SHP77 (cell line): ENCODE measurements around the gene CDRT4.
"Not testable (repeated sequence)": the region's sequence is repeated elsewhere in the genome, so short reads cannot be mapped to it uniquely, and the experiment has no call there.

Source experiments
- DNase-seq, 2 experiments: peaks; one replicate each; lab custom pipeline; 2025; lab: John Stamatoyannopoulos, UW

CDRT4 gene

DNA sequence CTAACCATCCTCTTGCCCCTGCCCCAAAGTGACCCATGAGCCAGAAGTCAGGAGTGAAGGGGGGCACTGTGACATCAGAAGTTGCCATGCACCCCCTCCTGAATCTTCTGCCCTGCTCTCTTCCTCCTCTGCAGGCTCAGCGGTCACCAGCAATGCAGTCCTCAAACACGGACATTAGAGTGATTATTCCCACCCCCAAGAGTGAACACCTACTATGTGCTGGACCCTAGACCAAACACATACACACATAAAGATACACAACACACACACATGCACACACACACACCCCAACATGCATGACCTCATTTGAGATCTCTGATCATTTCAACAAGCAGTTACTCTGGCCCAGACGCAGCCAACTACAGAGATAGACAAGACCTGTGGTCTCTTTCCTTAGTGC is at the start of gene CDRT4:
Gene CDRT4 (minus strand): TSS at position 30 of the 400 bp plus-strand sequence. CDS start 27,383 bp downstream, outside the sequence.
- DNase-seq = no peak

GRCh38 chr17:15516150-15516549 is 48.7 kb upstream of the CDRT4 start:
- DNase-seq = no peak

DNA sequence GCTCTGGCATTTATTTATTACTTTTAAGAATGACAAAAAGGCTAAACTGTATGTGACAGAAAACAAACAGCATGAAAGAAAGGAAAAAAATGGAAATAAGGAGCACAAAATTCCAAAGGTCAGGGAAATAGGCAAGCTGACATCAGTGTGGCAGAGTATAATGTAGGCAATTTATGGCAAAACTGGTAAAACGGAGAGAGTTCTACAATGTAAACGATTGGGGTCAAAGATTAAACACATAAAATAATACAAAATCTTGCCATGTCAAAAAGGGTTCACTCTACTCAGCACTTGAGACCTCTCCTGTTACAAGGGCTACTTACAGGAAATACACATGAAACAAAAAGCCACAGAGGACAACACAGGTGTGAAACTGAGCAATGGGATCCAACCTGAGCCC is 47.0 kb upstream of the CDRT4 start:
- DNase-seq = no peak

DNA sequence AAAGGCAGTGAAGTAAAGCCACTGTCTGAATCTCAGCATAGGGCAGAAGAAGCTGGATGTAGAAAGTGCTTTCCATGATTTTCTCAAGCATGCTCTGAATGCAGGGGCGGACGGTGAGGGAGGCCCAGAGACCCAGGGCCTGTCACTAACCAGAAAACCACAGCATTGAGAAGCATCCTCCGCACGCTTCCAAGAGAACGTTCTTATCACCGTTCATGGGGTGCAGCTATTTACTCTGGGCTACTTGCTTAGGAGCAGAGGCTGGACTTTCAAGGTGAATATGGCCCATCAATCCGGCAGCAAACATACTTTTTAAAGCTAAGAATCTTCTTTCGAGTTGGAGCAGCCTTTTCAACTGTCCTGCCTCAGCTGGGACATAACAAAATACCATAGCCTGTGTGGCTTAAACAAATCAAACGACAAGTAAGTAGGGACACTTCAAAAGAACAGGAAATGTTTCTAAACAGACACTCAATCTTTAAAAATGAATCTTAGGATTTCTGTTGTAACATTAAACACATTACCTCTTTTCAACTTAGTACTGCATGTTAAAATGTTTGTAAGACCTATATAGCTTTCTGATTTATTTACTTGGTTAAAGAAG is 46.5 kb upstream of the CDRT4 start:
- DNase-seq = no peak

DNA sequence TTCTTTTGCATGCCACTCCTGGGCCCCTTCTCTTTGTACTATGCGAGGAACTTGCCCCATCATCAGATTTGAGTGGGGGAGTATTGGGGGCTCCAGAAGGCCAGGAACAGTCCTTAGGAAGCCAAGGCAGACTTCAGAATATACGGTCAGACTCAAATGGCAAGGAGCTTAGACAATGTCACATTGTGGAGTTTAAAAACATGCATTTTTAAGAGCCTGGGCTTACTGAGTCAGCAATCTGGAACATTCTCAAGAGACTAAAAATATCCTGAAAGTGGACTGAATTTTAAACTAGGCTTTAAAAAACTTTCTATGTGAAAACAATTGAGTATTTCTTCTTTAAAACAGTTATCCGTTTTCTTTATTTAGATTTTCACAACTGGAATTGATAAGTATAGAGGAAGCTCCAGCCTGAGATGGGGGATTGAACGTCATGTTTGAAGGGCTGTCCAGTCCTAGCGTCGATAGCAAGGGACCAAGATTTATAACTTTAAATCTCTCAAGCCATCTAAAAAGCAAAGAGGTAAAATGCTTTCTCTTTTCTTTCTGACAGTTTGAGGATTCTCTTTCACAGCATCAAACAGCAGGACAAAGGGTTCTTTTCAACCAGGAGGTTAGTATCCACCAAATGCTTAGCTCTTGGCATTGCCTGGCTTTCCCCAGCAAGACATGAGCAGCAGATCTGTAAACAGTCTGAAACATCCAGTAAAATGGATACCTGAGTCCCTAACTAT is 45.8 kb upstream of the CDRT4 start:
- no peak for DNase-seq

DNA sequence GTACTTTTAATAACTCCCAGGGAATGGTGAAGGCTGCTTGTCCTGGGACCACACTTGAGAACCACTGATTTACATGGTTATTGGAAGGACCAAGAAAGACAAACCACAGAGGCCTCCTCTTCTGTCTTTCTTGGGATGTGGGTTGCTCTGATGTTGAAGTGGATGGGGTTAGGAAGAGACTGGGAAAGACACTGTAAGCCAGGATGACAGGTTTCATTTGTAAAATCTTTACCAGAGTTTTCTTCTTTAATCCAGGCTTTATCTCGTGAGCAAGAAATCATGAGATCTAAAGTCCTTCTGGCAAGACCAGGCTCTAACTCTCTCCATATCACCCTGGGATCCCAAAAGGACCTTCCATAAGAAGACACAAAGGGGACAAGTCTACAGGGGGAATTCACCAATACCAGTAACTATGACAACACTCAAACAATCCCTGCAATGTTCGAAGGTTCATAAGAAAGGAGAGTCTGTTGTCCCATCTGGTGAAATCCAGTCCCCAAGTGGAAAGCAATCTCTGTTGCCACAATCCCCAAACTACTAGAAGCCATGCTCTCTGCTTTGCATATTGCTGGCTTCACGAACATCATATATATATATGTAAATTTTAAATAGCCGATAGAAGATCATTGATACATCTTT is 44.8 kb upstream of the CDRT4 start:
- no peak for DNase-seq

DNA sequence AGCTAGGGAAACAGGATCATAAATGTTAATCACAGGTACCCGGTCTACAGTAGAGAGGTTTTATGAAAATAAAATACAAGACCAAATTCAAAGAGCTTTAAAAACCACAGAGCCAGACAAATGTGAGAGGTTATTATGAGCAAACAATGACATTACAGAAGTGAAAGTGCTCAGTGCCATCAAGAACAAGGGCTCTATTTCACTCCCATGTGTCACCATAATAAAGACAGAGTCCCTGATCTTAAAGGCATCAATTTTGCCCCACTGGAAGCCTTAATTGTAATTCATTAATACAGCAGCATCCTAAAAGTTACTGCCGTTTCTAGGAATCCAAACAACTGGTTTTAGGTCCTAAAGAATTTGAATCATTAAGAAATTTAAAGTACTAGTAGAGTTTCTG is 43.7 kb upstream of the CDRT4 start:
- no peak for DNase-seq

DNA sequence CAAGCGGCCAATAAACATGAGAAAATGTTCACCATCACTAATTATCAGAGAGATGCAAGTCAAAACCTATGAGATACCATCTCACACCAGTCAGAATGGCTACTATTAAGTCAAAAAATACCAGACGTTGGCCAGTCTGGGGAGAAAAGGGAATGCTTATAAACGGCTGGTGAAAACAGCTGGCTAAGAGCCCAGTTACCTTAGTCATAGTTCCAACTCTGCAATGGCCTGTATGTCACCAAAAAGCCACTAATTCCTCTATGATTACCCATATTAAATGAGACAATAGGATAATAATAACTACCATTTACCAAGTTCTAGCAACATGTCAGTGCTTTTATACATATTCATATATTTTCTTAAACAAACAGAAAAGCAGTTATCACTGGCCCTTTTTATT is 42.9 kb upstream of the CDRT4 start:
- DNase-seq = no peak

DNA sequence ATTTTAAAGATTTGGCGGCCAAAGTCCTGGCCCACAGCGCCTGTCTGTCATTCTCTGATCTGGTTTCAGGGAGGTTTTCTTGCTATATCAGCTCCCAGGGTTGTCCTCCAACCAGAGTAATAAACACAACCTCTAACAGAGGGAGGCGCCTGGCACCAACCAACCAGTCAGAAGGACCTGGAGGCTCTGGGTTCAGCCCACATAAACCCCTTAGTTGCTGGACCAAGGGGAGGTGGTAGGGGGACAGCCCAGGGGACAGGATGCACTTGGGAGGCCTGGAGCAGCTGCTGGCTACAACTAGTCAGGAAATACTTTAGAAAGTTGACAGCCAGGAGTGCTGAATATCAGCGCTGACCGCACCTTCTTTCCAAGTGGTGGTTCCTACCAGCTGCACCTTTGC is 41.7 kb upstream of the CDRT4 start:
- no peak for DNase-seq

- DNase-seq = no peak
Observed at GRCh38 chr17:15508466-15508865, 41.0 kb upstream of the CDRT4 start.

GRCh38 chr17:15507896-15508295 is 40.5 kb upstream of the CDRT4 start:
- no peak for DNase-seq

DNA sequence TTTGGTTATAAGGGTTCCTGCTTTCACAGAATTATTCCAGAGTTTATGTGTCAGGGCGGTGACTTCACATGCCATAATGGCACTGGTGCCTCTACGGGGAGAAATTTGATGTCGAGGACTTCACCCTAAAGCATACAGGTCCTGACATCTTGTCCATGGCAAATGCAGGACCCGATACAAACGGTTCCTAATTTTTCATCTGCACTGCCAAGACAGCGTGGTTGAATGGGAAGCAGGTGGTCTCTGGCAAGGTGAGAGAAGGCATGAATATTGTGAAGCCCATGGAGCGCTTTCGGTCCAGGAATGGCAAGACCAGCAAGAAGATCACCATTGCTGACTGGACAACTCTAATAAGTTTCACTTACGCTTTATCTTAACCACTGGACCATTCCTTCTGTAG is 39.6 kb upstream of the CDRT4 start:
- no peak for DNase-seq

GRCh38 chr17:15505708-15506107 is 38.3 kb upstream of the CDRT4 start:
- not testable (repeated sequence) for DNase-seq

DNA sequence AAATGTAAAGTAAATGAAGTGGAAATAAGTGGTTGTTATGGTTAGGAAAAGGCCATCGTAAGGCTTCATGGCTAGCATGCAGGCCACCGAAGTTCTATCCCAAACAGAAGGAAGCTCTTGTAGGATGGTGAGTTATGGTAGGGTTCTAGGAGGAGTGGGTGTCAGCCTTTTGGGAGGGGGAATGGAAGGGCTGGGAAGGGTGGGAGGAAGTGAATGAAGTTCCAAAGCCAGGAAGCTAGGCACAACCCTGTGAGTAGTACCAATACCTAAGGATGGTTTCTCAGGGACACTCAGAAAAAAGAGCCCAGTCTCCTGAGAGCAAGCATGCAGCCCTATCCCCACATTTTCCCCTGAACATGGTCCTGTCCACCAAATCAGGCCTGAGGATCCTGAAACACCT is 36.3 kb upstream of the CDRT4 start:
- no peak for DNase-seq

DNA sequence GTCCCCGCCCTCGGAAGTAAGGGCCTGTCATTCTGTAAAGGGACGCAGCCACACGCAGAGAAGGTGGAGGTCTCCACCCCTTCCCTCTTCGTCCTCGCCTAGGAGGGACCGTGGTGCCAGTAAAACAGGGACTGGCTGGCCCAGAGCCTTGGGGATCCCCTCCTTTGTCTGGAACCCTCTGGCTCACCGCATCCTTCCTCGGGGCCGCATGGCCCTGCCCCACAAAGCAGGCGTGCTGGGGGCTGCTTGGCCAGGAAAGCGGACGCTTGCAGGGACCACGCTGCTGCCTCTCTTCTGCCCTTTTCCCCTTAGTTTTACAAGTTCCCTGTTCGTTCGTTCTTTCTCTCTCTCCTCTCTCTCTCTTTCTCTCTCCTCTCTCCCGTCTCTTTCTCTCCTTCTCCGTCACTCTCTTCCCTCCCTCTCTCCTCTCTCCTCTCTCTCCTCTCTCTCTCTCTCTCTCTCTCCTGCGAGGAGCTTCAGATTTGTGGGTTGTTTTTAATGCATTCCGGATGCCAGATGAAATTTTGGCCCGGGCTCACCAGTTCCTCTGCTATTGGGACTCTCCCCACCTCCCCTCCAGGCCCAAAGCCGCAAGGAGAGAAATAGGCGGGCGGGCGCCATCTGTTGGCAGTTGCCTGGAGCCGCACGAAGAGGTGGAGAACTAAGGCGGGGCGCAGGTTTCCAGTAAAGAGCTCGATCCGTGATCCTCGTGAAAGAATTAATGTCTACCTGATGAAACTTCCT is 35.1 kb upstream of the CDRT4 start:
- peak; percentile 75 to 82 for DNase-seq

- DNase-seq = no peak
Observed at GRCh38 chr17:15501793-15502192, 34.4 kb upstream of the CDRT4 start.

- no peak for DNase-seq
Observed at GRCh38 chr17:15501282-15501681, 33.9 kb upstream of the CDRT4 start.

DNA sequence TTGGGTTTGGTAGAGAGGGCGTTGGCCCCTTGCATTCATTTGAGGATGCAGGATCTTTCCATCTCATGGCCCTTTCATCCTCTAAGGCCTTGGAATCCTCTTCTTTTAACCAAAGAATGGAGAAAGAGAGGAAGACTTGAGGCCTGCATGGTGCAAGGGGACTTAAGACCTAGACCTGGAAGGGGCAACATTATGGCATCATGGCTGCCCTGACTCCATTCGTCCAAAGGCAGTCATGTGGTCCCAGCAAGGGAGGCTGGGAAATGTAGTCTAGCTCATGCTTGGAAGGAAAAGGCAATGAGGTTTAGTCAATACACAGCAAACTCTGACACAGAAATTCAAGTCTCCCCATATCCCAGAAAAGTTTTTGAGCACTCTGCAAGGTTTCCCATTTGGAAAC is 30.7 kb upstream of the CDRT4 start:
- peak in 1 of 2 experiments; percentile 19 for DNase-seq

- no peak for DNase-seq
Observed at GRCh38 chr17:15496735-15497670, 29.6 kb upstream of the CDRT4 start.

DNA sequence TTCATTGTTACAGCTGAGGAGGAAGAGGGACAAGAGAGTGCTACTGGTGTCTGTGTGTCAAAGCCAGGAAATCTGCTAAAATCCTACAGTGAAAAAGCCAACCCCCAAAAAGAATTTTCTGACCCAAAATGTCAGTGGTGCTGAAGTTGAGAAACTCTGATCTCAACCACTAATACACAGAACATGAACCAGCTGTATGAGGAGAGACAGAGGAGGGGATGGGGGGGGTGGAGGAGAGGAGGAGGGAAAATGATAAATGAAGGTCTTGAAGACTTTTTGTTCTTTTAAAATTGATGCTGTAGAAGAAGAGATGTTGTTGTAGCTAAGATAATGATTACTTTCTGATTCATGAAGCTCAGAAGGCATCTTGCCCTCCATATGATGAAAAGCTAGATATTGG is 27.4 kb upstream of the CDRT4 start:
- no peak for DNase-seq

DNA sequence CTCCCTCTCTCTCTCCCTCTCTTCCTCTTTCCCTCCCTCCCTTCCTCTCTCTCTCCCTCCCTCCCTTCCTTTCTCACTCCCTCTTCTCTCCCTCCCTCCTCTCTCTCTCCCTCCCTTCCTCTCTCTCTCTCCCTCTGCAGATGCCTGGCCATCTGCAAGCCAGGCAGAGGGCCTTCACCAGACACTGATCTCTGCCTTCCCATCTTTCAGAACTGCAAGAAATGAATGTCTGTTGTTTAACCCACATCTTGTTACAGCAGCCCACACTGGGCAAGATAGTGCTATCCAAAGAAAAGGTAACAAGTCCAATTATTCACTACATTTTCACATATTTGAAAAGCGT is 26.2 kb upstream of the CDRT4 start:
- DNase-seq = no peak
